NCI-H1105 treated with DMSO at 0.1 percent for 48 hours (cell line): ENCODE measurements around the gene VSTM4.

ENCODE experiments used
- DNase-seq: peaks from one replicate; lab custom pipeline; 2025; lab: John Stamatoyannopoulos, UW

VSTM4 gene

GRCh38 chr10:49007129-49007528 is 108.2 kb downstream of the VSTM4 start:
- DNase-seq = no peak

GRCh38 chr10:49005270-49005669 is 110.1 kb downstream of the VSTM4 start:
- DNase-seq = no peak

- DNase-seq = peak; percentile 69
These were observed 113.3 kb downstream of the VSTM4 start for GRCh38 chr10:49001870-49002672.

GRCh38 chr10:49001402-49001801 is 113.9 kb downstream of the VSTM4 start:
- no peak for DNase-seq

- DNase-seq = no peak
These were observed 114.6 kb downstream of the VSTM4 start for GRCh38 chr10:49000437-49001398.

GRCh38 chr10:48999346-48999745 is 116.0 kb downstream of the VSTM4 start:
- DNase-seq = no peak

- DNase-seq = no peak
These were observed 119.0 kb downstream of the VSTM4 start for GRCh38 chr10:48996329-48996728.

- DNase-seq = no peak
These were observed 121.7 kb downstream of the VSTM4 start for GRCh38 chr10:48993627-48994026.

GRCh38 chr10:48990226-48990625 is 125.1 kb downstream of the VSTM4 start:
- DNase-seq = no peak

GRCh38 chr10:48985621-48986158 is 129.6 kb downstream of the VSTM4 start:
- DNase-seq = no peak

- DNase-seq = no peak
These were observed 131.5 kb downstream of the VSTM4 start for GRCh38 chr10:48983648-48984351.

- DNase-seq = no peak
These were observed 132.7 kb downstream of the VSTM4 start for GRCh38 chr10:48982584-48982983.

GRCh38 chr10:48981310-48981907 is 133.9 kb downstream of the VSTM4 start:
- DNase-seq = peak; percentile 13

GRCh38 chr10:48978318-48978717 is 137.0 kb downstream of the VSTM4 start:
- DNase-seq = no peak

GRCh38 chr10:48976196-48976595 is 139.1 kb downstream of the VSTM4 start:
- no peak for DNase-seq

- DNase-seq = no peak
These were observed 140.7 kb downstream of the VSTM4 start for GRCh38 chr10:48974510-48975156.

- no peak for DNase-seq
These were observed 142.3 kb downstream of the VSTM4 start for GRCh38 chr10:48973065-48973464.

GRCh38 chr10:48970654-48971053 is 144.7 kb downstream of the VSTM4 start:
- DNase-seq = no peak

GRCh38 chr10:48970046-48970445 is 145.3 kb downstream of the VSTM4 start:
- DNase-seq = no peak

GRCh38 chr10:48968036-48968435 is 147.3 kb downstream of the VSTM4 start:
- DNase-seq = no peak

GRCh38 chr10:48965460-48965859 is 149.9 kb downstream of the VSTM4 start:
- no peak for DNase-seq
